ENCODE data around the gene MRPL16.

The MRPL16 gene

DNA sequence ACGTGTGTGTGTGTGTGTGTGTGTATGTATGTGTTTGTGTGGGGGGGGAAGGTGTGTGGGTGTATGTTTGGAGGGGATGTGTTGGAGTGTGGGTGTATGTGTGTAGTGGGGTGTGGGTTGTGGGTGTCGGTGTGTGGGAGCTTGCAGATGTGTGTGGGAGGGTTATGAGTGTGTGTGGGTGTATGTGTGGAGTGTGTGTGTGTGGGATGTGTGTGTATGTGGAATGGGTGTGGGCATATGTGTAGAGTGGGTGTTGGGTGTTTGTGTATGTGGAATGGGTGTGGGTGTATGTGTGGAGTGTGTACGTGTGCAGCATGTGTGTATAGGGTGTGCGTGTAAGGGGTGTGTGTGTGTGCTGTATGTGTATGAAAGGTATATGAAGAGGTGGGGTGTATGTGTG lies 40.8 kb downstream of the MRPL16 start:
- DNase-seq: no peak

DNA sequence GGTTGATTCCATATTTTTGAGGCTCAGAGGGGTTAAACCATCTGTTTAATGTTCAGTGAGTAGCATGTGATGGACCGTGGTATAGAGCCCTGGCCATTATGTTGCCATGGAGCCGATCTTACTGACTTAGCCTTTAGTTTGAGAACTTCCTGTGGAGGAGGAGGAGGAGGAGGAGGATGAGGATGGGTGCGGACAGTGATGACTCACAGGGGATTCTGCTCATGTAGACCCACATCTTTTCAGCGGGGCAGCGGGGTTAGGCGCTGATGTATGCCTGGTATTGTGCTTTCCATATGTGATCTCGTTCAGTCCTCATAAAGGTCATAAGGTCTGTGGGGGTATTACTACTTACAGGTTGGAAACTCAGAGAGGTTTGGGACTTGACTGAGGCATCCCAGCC lies 41.5 kb downstream of the MRPL16 start:
- no peak for DNase-seq

DNA sequence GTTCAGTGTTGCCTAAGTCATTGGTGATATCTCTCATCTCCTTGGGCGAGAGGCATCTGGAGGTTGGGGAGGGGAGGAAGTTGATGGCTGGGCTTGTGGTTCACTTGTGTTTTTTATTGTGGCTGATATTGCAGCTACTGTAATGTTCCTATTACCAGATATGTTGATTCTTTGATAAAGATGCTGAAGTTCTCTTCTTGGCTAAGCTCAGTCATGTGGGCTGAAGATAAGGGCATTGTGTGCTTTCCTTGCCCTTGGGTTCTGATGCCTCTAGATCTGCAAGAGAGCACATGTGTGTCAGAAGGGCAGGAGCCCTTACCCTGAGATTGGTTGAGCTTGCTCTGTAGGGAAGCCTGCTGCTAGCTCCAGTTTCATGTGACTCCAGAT lies 43.4 kb downstream of the MRPL16 start:
- DNase-seq: no peak

DNA sequence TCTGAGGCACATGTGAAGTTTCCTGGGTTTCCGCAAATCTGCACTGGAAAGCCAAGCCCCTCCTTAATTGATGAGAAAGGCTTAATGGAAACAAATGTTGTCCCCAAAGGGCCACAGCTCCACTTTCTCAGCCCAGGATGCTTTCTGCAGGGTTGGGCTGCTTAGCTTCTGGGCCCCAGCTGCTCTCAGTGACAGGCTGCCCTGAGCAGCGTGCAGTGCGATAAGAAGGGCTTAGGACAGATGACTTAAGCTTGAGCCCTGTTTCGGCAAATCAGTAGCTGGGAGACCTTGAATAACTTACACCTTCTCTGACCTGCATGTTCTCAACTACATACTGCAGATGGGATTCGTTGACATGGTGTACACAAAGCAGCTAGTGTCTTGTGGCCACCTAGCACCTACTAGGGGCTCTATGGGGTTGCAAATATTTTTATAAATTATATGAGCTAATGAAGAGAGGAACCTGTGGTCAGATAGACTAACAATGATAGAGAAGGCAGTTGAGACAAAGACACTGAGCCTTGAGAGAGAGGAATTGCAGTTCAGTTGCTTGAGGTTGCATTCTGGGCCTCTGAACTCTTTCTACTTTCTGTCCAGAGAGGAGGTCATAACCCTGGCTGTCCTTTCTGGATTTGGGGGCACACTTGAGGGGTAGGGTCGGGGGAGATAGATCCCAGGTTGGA lies 43.9 kb downstream of the MRPL16 start:
- no peak for DNase-seq

DNA sequence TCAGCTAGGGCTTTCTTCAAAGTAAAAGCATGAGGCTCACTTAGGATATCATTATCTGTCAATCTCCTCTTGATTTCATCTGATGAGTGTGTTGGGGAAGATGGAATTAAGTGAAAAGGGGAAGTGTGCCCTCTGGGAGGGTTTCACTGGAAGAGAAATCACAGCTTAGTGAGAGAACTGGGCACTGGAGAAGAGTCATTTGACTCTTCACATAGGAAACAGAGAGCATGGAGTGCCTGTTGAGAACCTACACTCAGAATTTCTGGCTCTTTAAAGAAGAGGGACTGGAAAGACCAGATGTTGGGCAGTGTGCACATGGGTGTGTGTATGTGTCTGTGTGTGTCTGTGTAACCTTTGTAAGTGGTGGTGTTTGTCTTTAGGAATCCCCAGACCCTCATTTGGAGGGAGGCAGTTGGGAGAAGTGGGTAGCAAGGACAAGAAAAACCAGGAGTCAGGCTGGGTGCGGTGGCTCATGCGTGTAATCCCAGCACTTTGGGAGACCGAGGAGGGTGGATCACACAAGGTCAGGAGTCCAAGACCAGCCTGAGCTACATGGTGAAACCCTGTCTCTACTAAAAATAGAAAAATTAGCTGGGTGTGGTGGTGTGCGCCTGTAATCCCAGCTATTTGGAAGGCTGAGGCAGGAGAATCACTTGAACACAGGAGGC lies 45.4 kb downstream of the MRPL16 start:
- DNase-seq: no peak

DNA sequence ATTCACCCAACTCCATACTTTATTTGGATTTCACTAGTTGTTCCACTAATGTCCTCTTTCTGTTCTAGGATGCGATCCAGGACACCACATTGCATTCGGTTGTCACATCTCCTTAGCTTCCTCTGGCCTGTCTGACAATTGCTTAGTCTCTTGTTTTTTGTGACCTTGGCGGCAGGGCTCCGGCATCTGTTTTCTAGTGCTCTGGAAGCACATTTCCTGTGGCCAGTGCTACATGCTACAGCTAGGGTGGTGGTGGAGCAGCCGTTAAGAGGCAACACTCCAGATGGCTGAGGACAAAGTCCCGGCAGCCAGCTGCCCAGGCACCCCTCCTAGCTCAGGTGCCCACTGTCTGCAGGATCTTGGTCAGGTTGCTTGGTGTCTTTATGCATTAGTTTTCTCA lies 48.6 kb downstream of the MRPL16 start:
- no peak for DNase-seq

DNA sequence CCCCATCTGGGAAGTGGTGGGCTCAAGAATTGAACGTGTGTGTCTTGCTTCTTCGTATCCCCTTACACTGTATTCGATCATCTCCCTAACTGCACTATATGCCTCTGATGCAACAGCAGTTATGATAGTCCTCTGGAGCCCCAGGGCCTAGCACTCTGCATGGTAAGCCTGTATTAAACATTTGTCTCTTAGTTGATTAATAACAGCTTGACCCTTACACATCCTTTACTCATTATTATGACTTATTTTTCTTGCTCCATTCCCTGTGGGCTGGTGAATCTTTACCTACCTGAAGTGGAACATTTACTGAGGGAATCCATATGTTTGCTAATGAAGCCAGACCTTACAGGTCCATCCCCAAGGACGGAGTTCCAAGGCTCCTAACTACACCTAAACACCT lies 49.8 kb downstream of the MRPL16 start:
- DNase-seq: no peak

DNA sequence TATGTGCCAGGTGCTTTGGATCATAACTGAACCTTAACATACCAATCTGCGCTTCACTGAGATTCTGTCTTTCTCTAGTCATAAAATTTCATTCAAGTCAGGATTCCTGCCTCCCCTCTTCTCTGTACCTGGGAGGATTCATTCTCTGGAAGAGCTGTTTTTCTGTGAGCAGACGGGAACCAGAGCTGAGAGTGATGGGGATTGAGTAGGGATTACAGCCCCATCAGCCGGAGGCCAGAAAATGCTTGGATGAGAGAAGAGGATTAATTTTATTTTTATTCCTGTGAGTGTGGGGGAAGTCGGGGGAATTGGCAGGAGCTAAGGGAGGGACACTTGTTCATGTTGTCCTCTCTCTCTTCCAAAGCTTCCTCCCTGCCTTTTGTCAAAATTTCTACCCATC lies 50.7 kb downstream of the MRPL16 start:
- DNase-seq: no peak

DNA sequence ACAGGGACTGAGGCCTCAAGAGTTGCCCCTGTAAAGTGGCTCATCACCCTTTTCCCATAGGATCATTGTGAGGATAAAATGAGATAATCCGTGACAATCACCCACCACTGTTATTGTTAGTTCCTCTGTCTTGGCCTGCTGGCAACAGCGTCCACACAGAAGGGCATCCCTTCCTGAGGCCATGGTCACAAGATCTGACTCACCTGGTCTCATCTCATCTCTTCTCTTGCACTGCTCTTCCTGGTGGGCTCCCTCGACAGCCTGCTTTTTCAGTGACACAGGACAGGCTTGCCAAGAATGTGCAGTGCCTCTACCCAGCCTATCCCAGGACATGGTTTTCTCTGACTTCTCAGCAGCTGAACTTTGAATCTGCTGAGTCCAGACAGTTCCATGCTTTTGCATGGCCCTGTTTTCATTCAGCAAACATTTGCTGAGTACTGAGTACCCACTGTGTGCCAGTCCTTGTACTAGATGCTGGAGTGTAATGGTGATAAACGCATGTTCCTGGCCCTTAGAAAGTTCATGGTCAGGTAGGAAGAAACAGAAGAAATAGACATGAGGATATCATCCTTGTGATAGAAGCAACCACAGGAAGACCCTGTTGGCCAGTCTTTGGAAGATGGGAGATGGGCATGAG lies 52.1 kb downstream of the MRPL16 start:
- no peak for DNase-seq

DNA sequence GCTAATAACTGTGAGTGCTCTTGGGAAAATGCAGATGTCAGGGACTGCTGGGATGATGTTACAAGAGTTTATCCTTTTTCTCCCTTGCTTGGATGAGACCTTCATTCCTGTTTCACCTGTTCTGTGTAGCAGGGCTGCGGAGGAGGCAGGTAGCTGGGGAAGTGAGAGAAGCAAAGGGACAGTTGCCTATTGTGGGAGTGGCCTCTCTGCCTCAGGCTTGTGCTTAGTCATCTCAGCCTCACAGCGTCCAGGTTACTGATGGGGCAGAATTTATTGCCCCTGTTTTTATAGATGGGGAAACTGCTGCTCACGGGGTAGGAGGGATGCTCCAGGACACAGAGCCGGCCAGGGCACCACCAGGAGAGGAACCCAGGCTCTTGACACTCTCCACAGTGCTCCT lies 53.7 kb downstream of the MRPL16 start:
- peak; percentile 71 for DNase-seq

DNA sequence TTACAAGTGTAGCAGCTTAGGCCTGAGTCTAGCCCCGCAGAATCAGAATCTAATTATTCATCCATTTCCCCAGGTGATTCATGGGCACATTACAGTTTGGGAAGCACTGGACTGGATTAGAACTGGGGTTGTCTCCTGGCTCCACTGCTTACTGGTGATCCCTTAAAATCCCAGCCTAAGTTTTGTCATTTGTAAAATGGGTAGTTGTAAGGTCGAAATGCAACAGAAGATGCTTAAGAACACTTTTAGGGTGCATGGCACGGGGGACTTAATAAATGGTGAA lies 54.1 kb downstream of the MRPL16 start:
- no peak for DNase-seq
